ENCODE measurements around the gene MFSD11. TPM values are rescaled to one million over a fixed set of nuclear protein-coding genes. Genes with fewer than 3 reads are reported as not detected.
"Not testable (repeated sequence)": the region's sequence is repeated elsewhere in the genome, so short reads cannot be mapped to it uniquely, and the experiment has no call there.

Gene MFSD11
- total and polyA plus RNA-seq, 10 donors, result 6.9 to 45.4 (median 31.7) TPM

DNA sequence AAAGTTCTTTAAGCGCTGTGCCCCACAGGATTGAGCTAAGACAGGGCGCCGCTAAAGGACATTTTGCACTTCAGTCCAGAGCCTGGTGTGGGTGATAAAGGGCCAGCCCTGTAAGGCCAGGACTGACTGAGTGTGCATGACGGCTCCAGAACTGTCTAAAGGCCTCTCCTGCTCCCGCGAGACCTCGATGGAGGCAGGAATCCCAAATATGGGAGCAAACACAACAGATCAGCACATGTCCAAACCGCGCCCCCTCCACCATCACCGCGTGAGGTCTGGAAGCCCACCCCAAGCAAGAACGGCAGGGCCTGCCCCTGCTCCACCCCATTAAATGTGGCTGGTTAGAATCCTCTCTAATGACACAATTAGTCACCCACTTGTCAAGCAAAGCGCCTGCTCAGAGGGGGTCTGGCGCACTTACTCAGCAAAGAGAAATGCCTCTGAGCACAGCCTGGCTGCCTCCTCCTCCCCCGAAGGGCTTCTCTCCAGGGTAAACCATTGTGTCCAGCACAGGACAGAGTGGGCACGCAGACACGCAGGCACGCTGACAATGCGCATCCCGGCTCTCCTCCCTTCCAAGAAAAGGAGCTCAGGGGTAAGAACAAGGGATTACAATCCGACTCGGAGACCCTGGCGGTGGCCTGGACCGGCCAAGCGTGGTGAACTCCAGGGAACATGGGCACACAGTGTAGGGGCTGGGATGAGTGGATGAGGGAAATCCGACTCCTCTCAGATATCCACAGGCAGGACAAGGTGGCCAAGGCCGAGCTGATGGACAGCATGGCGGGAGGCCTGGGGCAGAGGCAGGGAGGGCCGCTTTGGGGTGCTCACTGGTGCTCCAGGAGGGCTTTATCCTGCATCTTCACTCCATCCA, 28.6 kb upstream of the MFSD11 start:
- WGBS, 5 donors, result 63 to 77% (median 67%) methylated on average over 14 to 29 of the region's 29 CpGs

GRCh38 chr17:76709951-76710862, 27.7 kb upstream of the MFSD11 start:
- Histone ChIP-seq H3K4me1 (peaks cover 20 to 80% (median 53%) of the 10 kb centered on the region in 6 donors), H3K27ac (peak overlapping the region; percentile 59 to 91 (median 85)), H3K4me3 (peak overlapping the region; percentile 22 to 69 (median 54)), H3K36me3 (peaks cover 0 to 27% (median 11%) of the 10 kb centered on the region in 6 donors)
- DNase-seq, result peak; percentile 81
- intact Hi-C loops (cut with DNase I; ENCODE audit: low total_unique reads); H3K27me3 ChIP-seq (replicated peaks in 1 of 7); H3K9me3 ChIP-seq: not testable (repeated sequence)
- WGBS, 5 donors, result 9 to 30% (median 14%) methylated on average over 14 to 50 of the region's 79 CpGs
- TF ChIP-seq POLR2AphosphoS5 (IDR thresholded peaks at IDR 0.05), result peak in 2 of 3 donors; percentile 24 to 42

More for the DNA sequence above, 28.6 kb upstream of the MFSD11 start:
- H3K9me3 ChIP-seq, result no peaks in the 10 kb centered on the region
- H3K4me3 ChIP-seq, result peak overlapping the region; percentile 22 to 69 (median 54)
- intact Hi-C loops (cut with DNase I; ENCODE audit: low total_unique reads), result no loop called here
- peaks cover 0 to 5% (median 0%) of the 10 kb centered on the region in 7 donors for H3K27me3 ChIP-seq (replicated peaks in 1 of 7)
- no peak for DNase-seq
- peak; percentile 53 to 74 (median 64) for TF ChIP-seq POLR2AphosphoS5 (IDR thresholded peaks at IDR 0.05)
- no peak for TF ChIP-seq POLR2A (IDR thresholded peaks at IDR 0.05)
- peaks cover 0 to 22% (median 10%) of the 10 kb centered on the region in 6 donors for H3K36me3 ChIP-seq
- peaks cover 12 to 74% (median 47%) of the 10 kb centered on the region in 6 donors for H3K4me1 ChIP-seq
- peak overlapping the region; percentile 59 to 91 (median 85) for H3K27ac ChIP-seq

DNA sequence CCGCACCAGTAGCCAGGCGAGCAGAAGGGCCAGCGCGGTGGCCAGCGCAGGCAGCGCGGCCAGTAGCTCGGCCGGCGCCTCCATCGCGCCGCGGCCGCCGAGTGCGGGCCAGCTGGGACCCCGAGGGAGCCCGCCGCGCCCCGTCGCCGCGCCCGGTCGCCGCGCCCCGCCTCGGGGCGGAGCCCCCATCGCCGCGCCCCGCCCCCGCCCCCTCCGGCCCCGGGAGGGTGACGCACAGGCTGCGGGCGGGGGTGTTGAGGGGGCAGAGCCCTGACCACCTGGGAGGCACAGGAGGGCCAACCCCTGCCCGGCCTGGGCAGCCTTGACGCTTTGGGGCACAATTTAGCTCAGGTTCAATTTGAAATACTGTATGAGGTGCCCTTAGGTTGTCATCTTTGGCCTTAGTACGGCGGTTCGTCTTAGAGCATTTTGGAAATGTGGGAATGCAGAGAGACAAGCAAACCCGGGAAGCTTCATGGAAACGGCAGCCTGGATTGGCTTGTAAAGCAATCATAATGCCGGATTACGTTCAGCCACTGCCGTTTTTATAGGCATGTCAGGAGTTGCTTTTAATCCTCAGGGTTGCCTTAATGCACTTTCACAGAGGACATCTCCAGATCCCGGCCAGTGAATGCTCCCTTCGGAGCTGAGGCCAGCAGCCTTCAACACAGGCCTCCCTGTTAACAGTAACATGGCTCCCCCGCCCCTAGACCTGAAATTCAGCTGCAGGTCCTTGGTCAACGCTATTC, 26.9 kb upstream of the MFSD11 start, which contains the start of gene MXRA7:
TSS of gene MXRA7 (minus strand) at position 103 of the 749 bp plus-strand sequence. CDS start at position 84, 19 bp downstream.
- DNase-seq, result peak; percentile 90
- peak within 1 kb of the TSS; percentile 59 to 91 (median 85) for H3K27ac ChIP-seq
- TF ChIP-seq POLR2A (IDR thresholded peaks at IDR 0.05), result no peak
- TF ChIP-seq POLR2AphosphoS5 (IDR thresholded peaks at IDR 0.05), result peak; percentile 40 to 76 (median 71)
- intact Hi-C loops (cut with DNase I; ENCODE audit: low total_unique reads), result no loop called here
- peak within 1 kb of the TSS; percentile 27 to 69 (median 54) for H3K4me3 ChIP-seq
- H3K27me3 ChIP-seq (replicated peaks in 1 of 7), result peaks cover 0 to 5% (median 0%) of the 10 kb centered on the region in 7 donors
- H3K36me3 ChIP-seq, result peaks cover 0 to 36% (median 13%) of the 10 kb centered on the region in 6 donors
- 7 to 38% (median 15%) methylated on average over 14 to 55 of the region's 56 CpGs for WGBS, 5 donors
- H3K4me1 ChIP-seq, result peaks cover 25 to 88% (median 58%) of the 10 kb centered on the region in 6 donors
- H3K9me3 ChIP-seq, result no peaks in the 10 kb centered on the region

GRCh38 chr17:76712321-76712720, 25.6 kb upstream of the MFSD11 start:
- peaks cover 0 to 49% (median 25%) of the 10 kb centered on the region in 6 donors for H3K36me3 ChIP-seq
- H3K27me3 ChIP-seq (replicated peaks in 1 of 7); H3K9me3 ChIP-seq; H3K4me3 ChIP-seq; intact Hi-C loops (cut with DNase I; ENCODE audit: low total_unique reads): not testable (repeated sequence)
- peaks cover 25 to 92% (median 67%) of the 10 kb centered on the region in 6 donors for H3K4me1 ChIP-seq
- peak overlapping the region in 5 of 8 donors; percentile 78 to 89 (median 80) for H3K27ac ChIP-seq
- WGBS, 5 donors, result 72 to 90% (median 75%) methylated on average over 7 of the region's 7 CpGs
- peak; percentile 23 for DNase-seq

DNA sequence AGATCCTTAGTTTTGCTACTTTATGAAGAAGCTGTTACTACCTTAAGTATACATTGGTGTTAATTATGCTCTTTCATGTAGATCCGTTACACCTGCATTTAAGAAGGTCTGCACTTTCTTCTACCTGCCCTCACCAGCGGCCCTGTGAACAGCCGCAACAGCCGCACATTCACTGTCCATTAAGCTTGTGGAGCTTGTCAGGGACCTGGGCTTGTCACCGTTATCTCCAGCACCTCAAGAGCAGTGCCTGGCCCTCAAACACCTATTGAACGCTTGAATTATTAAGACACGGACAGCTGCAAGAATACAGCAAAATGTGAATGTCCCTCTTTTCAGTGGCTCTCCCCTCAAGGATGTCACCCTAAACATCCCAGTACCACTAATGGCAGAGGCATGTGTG, 24.2 kb upstream of the MFSD11 start:
- TF ChIP-seq POLR2AphosphoS5 (IDR thresholded peaks at IDR 0.05) (no peak), CTCF (IDR thresholded peaks at IDR 0.05 in 8 of 11, conservative IDR thresholded peaks at IDR 0.05 in 3 of 11) (no peak), POLR2A (IDR thresholded peaks at IDR 0.05) (no peak)
- peaks cover 0 to 63% (median 40%) of the 10 kb centered on the region in 6 donors for H3K36me3 ChIP-seq
- WGBS, 5 donors, result 93 to 98% (median 96%) methylated on average over 7 of the region's 7 CpGs
- no peaks in the 10 kb centered on the region for H3K9me3 ChIP-seq
- H3K4me1 ChIP-seq, result peaks cover 19 to 91% (median 58%) of the 10 kb centered on the region in 6 donors
- no peak overlapping the region for H3K4me3 ChIP-seq
- intact Hi-C loops (cut with DNase I; ENCODE audit: low total_unique reads), result no loop called here
- peaks cover 0 to 5% (median 0%) of the 10 kb centered on the region in 7 donors for H3K27me3 ChIP-seq (replicated peaks in 1 of 7)
- H3K27ac ChIP-seq, result peak overlapping the region in 1 of 8 donors; percentile 87
- peak; percentile 50 for DNase-seq

Measured in spleen (tissue), 11 donors.